ENCODE measurements around the gene GALNTL6. TPM values are rescaled to one million over a fixed set of nuclear protein-coding genes. Genes with fewer than 3 reads are reported as not detected.

The GALNTL6 gene
- polyA plus RNA-seq, 4 donors, result 0.19 to 3.2 (median 0.74) TPM

DNA sequence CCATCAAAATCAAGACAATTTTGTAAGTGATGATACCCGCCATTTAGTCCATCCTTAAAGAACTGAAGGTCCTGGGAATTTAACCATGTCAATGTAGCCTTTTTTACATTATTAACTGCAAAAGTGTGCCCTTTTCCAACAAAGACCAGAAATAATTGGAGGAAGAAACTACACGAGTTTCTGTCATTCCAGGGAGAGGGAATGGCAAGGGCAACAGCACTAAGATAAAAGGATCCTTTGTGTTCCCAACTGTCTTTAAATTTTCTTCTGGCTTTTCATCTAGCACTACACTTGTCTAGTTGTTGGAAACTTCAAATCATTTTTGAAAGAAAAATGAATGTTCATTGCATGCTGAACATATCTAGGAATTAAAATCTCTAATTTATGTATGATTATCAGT lies 286.2 kb downstream of the GALNTL6 start:
- DNase-seq (ENCODE audit: low read depth in 4 of 4, low spot score in 3 of 4), result no peak

DNA sequence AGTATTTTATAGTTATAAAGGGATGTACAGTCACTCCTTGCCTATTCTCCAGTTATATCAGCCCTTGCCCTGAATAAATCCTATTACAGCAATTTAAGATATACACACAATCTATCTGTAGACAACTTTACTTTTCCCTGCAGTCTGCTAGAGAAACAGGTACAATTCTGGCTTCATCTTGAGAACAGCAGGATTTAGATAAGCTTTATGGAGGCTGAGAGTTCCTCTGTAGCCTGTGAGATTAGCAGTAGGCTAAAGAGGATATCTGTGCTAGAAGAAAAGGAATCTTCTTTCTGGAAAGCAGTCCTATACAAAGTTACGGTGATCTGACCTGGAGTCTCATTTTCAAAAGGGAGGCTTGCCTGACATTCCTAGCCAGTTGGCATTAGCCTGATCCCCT lies 290.3 kb downstream of the GALNTL6 start:
- no peak for DNase-seq (ENCODE audit: low read depth in 4 of 4, low spot score in 3 of 4)

DNA sequence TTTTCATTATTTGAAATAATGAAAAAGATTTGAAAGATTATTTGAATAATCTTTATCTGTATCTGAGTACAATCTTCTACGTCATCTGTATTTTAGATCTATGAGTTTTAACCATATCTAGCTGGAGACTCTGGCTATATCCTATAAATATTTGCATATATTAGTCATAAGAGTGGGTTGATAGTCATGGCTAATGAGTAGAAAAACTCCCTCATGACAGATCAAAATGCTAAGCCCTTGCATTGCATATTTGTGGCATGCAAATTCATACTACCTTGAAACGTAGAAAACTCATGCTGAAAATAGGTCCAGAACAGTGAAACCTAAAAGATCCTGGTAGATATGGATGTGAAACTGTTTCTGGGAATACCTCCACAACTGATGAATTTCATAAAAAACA lies 291.3 kb downstream of the GALNTL6 start:
- DNase-seq (ENCODE audit: low read depth in 4 of 4, low spot score in 3 of 4), result no peak

DNA sequence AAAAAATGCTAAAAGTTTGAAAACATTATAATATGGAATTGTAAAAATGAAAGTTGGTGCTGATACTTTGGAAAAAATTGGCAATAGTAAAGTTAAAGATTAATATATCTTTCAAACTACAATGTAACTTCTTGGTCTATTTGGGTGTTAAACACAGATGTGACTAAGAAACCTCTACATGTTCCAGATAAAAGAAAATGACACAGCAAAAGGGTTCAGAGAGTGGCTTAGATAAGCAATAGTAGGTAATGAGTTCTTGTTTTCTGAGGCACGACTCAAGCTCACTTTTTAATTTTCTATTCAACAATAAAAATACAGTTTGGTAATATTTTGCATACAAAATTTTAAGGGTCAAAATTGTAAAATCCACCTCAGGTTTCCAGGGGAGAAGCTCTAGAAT lies 292.7 kb downstream of the GALNTL6 start:
- DNase-seq (ENCODE audit: low read depth in 4 of 4, low spot score in 3 of 4), result no peak

DNA sequence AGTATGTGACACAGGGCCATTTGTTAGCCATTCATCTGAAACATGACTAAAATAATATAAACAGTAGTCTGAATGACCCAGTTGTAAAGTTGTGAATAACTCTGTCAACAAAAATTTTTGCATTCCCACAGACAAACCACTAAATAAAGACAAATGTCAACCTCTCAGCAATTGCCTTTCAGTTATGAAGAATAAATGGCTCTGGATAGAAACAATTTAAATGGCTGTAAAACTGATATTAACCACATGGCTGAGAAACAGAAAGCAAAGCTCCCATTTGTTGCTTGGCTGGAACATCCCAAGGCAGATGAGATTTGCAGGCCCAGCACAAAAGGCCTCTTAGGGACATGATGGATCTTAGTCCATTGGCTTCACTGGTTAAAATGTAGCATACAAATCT lies 296.3 kb downstream of the GALNTL6 start:
- peak in 1 of 4 donors; percentile 18 for DNase-seq (ENCODE audit: low read depth in 4 of 4, low spot score in 3 of 4)

DNA sequence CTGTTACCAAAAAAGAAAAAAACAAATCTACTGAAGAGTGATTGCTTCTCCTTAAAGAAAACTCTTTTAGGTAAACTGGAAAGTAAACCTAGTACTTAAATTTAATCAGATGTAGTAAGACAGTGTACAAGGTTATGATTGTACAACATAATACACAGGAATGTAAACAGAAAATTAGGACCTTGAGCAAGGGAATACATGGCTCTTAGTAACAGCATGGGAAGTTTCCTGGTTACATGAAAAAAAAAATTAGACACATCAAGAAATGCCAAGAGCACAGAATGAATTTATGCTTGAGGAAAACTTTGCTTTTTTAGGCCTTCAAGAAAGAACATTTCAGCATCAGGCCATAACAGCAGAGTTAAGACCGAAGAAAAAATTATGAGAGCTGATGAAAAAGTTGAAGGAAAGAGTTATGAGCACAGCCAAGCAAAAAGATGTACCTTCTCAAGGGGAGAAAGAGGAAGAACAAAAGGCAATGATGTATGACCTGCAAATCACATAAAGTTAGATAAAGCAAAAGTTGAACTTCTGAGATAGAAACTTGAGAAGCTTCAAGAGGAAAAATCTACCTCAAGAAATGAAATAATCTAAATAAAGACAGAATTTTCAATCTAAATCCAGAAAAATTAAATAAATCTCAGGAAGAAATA lies 311.6 kb downstream of the GALNTL6 start:
- no peak for DNase-seq (ENCODE audit: low read depth in 4 of 4, low spot score in 3 of 4)

DNA sequence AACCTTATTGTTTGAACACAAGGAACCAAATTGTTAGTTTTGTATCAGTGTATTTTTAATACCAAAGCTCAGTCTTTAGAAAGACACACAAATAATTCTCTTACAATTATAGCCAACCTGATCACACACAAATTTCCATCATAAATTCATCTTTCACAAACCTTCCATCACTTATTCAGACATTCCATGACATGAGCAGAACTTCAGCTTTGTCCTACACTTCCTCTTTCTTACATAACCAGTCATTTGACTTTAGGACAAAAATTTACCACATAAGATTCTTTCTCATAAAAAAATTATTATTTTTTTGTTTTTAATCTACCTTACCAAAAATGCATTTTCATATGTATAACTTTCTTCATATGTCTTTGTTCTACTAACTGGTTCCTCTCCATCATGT lies 312.2 kb downstream of the GALNTL6 start:
- no peak for DNase-seq (ENCODE audit: low read depth in 4 of 4, low spot score in 3 of 4)

DNA sequence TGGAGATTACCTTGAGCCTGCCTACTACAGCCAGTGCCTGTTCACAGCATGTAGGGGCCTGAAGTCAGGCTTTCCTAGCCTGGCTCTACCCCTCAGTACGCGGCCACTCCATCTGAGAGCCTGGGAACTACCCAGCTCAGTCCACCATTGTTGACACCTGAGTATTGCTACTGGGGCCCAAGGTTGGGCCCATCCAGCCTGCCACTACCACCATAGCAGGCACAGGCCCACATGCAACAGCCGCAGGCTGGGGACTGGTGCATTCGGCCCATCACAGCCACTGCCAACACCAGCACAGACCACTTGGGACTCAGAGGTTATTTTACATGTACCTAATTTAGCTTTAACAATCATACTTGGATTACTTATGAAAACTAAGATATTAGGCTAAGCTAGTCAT lies 314.0 kb downstream of the GALNTL6 start:
- DNase-seq (ENCODE audit: low read depth in 4 of 4, low spot score in 3 of 4), result no peak

DNA sequence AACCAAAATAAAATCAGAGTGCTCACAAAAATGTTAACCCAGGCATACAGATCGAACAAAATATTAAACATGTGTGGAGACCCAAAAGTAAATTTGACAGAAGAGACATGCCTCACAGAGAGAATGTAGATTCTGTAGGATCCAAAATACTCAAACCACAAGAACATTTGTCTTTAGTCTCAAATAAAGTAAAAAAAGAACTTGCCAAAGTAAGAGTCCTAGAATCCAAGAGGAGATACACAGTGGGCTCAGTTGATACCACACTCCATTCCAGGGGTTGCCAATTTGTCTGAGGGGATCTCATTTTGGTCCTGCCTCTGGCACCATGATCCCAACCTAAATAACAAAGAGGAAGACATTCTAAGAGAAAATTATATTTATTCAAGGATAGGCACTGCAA lies 316.4 kb downstream of the GALNTL6 start:
- no peak for DNase-seq (ENCODE audit: low read depth in 4 of 4, low spot score in 3 of 4)

DNA sequence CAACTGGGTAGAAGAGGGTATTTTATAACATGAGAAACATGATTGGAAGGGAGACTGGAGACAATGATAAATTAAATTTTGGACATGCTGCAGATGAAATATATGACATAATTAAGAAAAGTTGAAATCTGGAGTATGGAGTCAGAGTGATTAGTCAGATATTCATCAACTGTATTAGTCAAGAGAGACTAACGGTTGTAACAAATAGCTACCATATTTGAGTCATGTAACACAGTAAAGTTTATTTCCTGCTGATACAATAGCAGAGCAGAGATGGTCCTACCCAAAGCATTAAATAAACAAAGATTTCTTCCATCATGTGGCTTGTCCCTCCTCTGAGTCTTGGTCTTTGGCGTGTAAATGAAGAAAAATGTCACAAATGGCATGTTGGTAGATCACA lies 321.3 kb downstream of the GALNTL6 start:
- DNase-seq (ENCODE audit: low read depth in 4 of 4, low spot score in 3 of 4), result no peak

DNA sequence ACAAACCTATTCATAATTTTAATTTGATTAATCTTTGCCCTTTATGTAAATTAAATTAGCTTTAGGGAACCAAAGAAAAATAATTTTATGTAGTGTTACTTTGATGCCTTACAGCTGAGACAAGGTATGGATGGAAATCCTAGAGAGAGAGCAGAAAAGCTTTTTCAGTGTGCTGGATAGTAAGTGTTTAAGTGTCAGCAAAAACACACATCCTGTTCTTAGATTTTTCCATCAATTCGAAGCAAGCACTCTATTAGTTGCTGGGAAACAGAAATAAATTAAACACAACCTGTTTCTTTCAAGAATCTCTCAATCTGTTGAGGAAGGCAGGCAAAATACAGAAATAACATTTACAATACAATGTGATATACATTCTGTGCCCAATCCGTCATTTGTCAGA lies 327.8 kb downstream of the GALNTL6 start:
- no peak for DNase-seq (ENCODE audit: low read depth in 4 of 4, low spot score in 3 of 4)

DNA sequence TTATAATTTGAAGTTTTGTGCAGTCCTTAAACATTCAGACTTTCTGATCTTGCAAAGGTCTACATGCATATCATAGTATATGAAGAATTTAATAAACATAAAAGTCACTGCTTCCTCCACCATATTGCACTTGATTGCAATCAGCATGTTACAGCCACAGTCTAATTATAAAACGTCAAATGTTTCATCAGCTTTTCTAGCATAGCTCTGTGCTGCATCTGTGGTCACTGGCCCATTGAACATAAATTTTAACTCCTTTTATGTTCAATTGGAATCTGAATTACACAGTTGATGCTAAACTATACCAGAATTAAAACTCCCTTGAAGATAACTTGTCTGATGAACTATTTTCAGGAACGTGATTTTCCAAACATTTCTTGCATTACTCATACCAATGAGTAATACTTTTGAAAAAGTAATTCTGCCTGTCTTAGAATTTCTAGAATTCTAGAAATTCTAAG lies 329.1 kb downstream of the GALNTL6 start:
- DNase-seq (ENCODE audit: low read depth in 4 of 4, low spot score in 3 of 4), result no peak

DNA sequence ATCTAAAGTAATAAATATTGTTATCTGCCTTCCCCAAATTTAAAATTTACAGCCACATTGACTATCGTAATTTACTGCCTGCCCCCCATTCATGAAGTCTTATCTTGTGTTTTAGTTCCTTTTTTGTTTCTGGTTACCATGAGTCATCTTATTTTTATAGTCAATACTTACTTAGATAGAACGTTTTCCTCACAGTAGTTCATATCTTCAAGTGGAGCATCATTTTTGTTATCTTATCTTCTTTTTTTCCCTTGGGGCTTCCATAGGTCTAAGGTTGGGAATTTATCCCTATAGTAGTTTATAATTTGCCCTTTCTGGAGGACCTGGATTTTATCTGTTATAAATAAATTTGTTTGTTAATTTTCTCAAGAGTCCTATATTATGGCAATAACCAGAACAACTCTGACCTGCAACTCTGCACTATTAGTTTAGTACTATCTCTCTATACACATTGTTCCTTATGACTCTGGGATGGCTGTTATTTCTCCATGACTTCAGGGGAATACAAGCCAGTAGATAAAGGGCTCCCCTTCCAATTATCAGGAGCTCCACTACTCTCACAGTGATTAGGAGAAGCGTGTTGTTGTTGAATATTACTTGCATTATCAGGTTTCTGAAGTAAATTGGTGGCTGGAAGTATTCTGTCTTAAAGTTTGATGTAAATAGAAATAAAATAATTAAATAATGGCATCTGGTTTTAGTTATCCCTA lies 330.6 kb downstream of the GALNTL6 start:
- no peak for DNase-seq (ENCODE audit: low read depth in 4 of 4, low spot score in 3 of 4)

DNA sequence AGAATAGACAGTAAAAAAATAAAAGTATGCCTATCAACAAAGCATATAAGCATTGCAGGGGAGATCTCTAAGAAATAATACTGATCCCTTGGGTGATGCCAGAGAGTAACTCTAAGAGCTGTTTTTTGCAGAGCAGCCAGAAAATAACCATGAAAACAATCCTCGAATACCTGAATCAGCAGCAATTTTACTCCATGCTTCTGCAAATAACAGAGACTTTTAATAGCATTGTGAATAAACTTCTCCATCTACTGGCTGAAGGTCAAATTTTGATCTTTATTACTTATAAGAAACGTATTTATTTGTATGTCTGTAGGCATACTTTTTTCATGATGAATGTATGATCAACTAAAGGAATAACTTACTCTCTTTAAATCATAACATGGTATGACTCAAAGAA lies 334.5 kb downstream of the GALNTL6 start:
- DNase-seq (ENCODE audit: low read depth in 4 of 4, low spot score in 3 of 4), result no peak

DNA sequence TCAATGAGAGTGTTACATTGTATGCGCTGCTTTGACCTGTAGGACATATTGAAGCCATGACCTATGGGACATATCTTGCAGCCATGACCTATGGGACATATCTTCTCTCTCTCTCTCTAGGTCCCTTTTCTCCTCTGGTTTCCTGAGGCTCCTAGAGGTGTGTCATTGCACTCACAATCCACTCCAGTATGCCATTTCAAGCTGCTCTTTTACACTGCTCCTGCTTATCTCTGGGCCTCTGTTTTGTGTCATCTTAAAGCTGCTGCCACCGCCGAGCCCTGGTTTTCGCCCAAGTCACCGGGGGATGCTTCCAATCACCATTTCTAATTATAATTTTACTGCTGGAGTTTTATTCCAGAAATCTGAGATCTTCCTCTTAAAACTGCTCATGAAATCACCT lies 336.1 kb downstream of the GALNTL6 start:
- DNase-seq (ENCODE audit: low read depth in 4 of 4, low spot score in 3 of 4), result no peak

DNA sequence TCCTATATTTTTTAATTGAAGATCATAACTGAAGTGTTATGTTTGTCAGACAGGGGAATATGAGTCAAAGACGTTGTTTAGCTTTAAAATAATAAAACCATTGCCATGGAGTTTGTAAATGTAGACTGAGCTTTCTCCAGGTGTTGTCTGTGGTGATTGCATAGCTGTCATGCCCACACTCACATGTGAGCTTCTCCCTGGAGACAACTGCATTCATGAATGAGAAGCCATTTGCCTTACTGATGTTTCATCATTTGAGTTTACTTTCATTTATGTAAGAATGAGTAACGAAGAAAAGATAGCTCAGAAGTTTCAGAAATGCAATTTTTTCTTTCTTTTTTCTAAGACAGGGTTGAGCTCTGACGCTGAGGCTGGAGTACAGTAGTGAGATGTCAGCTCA lies 339.1 kb downstream of the GALNTL6 start:
- DNase-seq (ENCODE audit: low read depth in 4 of 4, low spot score in 3 of 4), result no peak

DNA sequence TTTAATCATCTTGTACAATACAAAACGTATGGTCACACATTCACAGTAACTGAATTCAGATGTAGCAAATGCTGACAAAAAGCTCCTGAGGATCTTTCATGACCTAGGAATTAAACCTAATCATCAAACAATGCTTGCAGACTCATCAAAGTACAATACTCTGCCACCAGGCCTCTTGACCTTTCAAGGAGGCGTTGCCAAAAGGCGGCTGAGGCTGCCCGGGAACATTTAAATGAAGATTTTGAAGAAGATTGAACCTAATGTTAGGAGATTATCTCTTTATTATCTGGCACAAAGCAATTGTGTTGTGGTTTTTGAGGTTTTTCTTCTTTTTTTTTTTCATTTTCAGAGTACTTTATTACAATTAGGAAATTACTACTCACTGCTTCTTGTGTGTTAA lies 340.5 kb downstream of the GALNTL6 start:
- no peak for DNase-seq (ENCODE audit: low read depth in 4 of 4, low spot score in 3 of 4)

DNA sequence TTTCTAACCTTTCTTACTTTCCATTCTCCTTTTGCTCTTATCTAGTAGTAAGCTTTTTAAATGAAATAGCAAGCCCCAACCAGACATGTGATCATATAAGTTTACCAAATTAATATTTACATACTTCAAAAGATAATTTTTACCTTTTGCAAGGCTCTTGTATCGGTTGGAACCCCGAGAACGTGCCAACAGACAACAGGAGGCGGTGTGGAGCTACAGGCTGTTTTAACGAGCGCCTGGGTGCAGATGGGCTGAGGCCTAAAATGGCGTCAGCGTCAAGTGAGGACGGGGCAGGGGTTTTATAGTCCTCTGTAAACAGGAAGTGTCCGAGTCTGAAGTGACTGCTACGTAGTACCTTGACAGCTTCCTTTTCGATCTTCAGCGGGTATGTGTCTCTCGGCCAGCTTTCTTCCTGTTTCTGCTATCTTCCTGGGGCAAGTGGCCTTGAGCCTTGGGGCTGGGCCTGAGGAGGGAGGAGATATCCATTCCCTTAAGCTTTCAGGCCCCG lies 342.7 kb downstream of the GALNTL6 start:
- DNase-seq (ENCODE audit: low read depth in 4 of 4, low spot score in 3 of 4), result no peak

DNA sequence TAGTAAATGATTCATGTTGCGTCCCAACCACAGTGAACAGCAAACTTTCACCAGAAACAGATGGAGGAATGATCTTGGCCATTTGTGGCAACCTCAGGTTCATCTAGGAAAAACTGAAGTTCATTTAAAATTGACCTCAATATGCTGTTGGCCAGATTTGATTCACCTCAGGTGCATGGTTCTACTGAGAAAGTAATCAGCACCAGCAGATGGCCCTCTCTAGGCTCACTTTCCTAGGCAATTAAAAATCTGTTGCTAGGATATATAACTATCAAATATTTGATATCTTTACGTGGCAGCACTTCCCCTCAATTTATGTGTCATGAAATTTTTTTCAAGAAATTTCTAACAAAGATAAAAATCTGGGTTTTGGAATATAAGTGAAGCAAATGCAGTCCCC lies 344.7 kb downstream of the GALNTL6 start:
- DNase-seq (ENCODE audit: low read depth in 4 of 4, low spot score in 3 of 4), result no peak

DNA sequence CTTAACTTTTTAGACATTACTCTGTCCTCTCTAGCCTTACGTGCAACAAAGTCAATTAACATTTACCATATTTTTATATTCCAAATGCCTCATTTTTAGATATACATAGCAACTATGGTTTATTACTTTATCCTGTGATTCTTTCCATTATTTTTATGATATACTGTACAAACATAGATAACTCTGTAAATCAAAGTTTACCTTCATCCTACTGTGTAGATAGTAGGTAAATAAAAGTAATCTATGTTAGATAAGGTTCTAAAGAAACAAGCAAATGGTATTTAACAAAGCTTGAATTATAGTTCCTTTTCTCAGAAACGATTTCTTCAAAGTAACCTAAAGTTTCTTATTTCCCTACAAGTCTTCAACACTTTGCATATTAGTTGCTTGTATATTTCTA lies 350.0 kb downstream of the GALNTL6 start:
- DNase-seq (ENCODE audit: low read depth in 4 of 4, low spot score in 3 of 4), result no peak

DNA sequence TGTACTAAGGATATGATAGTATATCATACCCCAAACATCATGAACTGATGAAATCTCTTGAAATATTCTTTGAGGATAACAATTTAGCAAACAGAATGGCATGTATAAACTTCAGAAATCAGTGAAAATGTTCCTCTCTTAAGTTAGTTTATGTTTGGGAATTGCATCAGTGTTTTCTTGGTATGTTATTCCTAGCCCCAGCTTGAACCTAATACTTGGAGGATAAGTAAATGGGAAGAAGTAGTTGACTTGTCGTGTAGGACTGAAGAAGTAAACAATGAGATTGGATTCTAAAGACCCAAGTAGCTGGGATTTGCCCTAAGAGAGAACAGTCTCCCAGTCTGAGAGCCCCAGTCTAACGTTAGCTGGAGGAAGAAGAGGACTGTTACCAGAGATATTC lies 355.7 kb downstream of the GALNTL6 start:
- DNase-seq (ENCODE audit: low read depth in 4 of 4, low spot score in 3 of 4), result no peak

DNA sequence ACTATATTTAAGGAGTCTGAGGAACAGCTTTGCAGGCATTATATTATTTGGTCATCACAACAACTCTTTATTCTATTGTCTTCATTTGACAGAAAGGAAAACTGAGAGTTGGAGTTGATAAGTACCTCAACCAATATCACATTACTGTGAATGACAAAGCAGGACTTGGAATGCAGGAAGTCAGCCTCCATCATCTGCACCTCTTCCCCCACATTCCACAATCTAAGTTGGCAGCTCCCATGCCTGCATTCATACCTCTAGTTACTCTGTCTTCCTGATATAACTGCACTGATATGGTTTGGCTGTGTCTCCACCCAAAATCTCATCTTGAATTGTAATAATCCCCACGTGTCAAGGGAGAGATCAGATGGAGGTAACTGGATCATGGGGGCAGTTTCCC lies 356.7 kb downstream of the GALNTL6 start:
- no peak for DNase-seq (ENCODE audit: low read depth in 4 of 4, low spot score in 3 of 4)

Measured in left renal pelvis (tissue), 4 donors.